Measurements from ENCODE around the gene TNPO2. TPM values are rescaled to one million over a fixed set of nuclear protein-coding genes. Genes with fewer than 3 reads are reported as not detected.

TNPO2 gene
- total and polyA plus RNA-seq, 2 of the 13 experiments (the other 11 are each of a cell fraction or from before 2014, with no cell fraction given) = 31.7 to 61.0 TPM

GRCh38 chr19:12665671-12666264 lies 58.0 kb downstream of the TNPO2 start (continued):
- TF ChIP-seq AGO2 (optimal IDR thresholded peaks at IDR 0.05; ENCODE audit: low read depth, low read length) (no peak), ZNF558 (CRISPR knock-in tag; IDR thresholded peaks at IDR 0.05; ENCODE audit: borderline replicate concordance) (no peak), SUZ12 (IDR thresholded peaks at IDR 0.05; ENCODE audit: low read depth, low read length) (no peak), ZNF761 (CRISPR knock-in tag; conservative IDR thresholded peaks at IDR 0.05) (no peak), ZMAT3 (CRISPR knock-in tag; conservative IDR thresholded peaks at IDR 0.05) (no peak), ZNF737 (CRISPR knock-in tag; IDR thresholded peaks at IDR 0.05; ENCODE audit: borderline replicate concordance) (no peak)

GRCh38 chr19:12665281-12665573 lies 58.5 kb downstream of the TNPO2 start:
- Histone ChIP-seq H2AFZ (ENCODE audit: low read length) (no peak overlapping the region), H3K36me3 (replicated peaks in 1 of 2; ENCODE audit: control insufficient read depth in 1 of 2, insufficient read depth in 2 of 2, low read length in 2 of 2) (peaks cover 0 to 4% of the 10 kb centered on the region in 2 experiments; a peak in 2 of 5 replicates), H3K9me3 (ENCODE audit: low read length) (no peaks in the 10 kb centered on the region), H3K79me2 (ENCODE audit: insufficient read depth, low read length) (peaks cover 28% of the 10 kb centered on the region), H3K27ac (ENCODE audit: extremely low read length, insufficient read depth, low read length) (no peak overlapping the region), H3K9ac (ENCODE audit: insufficient read depth, low read depth, low read length) (no peak overlapping the region), H3K4me1 (ENCODE audit: insufficient read depth, low read length) (peaks cover 35% of the 10 kb centered on the region), H3K27me3 (ENCODE audit: control insufficient read depth in 1 of 2, insufficient read depth in 2 of 2, low read length in 2 of 2) (no peaks in the 10 kb centered on the region; a peak in 1 of 5 replicates), H3K4me2 (ENCODE audit: low read depth, low read length) (peak overlapping the region; percentile 97; the same call in 1 of the 2 replicates), H4K20me1 (ENCODE audit: insufficient read depth, low read length) (no peaks in the 10 kb centered on the region), H3K4me3 (replicated peaks in 1 of 3; ENCODE audit: insufficient read depth in 1 of 3, low read depth in 2 of 3, low read length in 3 of 3) (no peak overlapping the region)
- BruUV-seq (replicated peaks) = no TSS peak
- FAIRE-seq = no peak
- CTCF ChIA-PET (ENCODE audit: low intra/inter-chr PET ratio, low total read pairs) = no interaction called here
- DNase-seq (ENCODE audit: low spot score) = no peak
- in situ Hi-C loops (cut with HindIII; ENCODE audit: extremely low pct_ligation_motif_present, low pct_unique_long_range_greater_than_20kb) = no loop called here
- no peak for ATAC-seq
- WGBS (ENCODE audit: low lambda C conversion rate) = 94% methylated on average over 10 of the region's 10 CpGs
- intact Hi-C loops (cut with micrococcal nuclease; ENCODE audit: unreplicated experiment) = no loop called here
- POLR2A ChIA-PET = no interaction called here
- TF ChIP-seq ATAD3A (CRISPR knock-in tag; IDR thresholded peaks at IDR 0.05) (no peak), ARNT (IDR thresholded peaks at IDR 0.05) (no peak), ZNF264 (CRISPR knock-in tag; IDR thresholded peaks at IDR 0.05) (no peak), RELA (CRISPR knock-in tag; IDR thresholded peaks at IDR 0.05) (no peak), JUN (CRISPR knock-in tag; IDR thresholded peaks at IDR 0.05) (no peak), AKNA (CRISPR knock-in tag; IDR thresholded peaks at IDR 0.05; ENCODE audit: borderline replicate concordance) (no peak), CREB1 (IDR thresholded peaks at IDR 0.05) (no peak), CREB1 (CRISPR knock-in tag; IDR thresholded peaks at IDR 0.05) (no peak), RORA (CRISPR knock-in tag; IDR thresholded peaks at IDR 0.05) (no peak), ZNF460 (CRISPR knock-in tag; IDR thresholded peaks at IDR 0.05; ENCODE audit: borderline replicate concordance) (no peak), ELK4 (CRISPR knock-in tag; IDR thresholded peaks at IDR 0.05; ENCODE audit: borderline replicate concordance) (no peak), ZNF335 (CRISPR knock-in tag; IDR thresholded peaks at IDR 0.05) (no peak), HOXA5 (CRISPR knock-in tag; IDR thresholded peaks at IDR 0.05) (no peak), GLMP (CRISPR knock-in tag; IDR thresholded peaks at IDR 0.05; ENCODE audit: borderline replicate concordance) (no peak)
